B cell (primary cell): ENCODE data around the gene PPP2R5C. TPM values are rescaled to one million over a fixed set of nuclear protein-coding genes. Genes with fewer than 3 reads are reported as not detected.

Experiments used
- ATAC-seq: fragments of 200-7000 bp; cut with Tn5 transposase; one replicate; pipeline ENCODE4 v1.10.0; 2021; ENCODE audit warnings: low read depth, mild to moderate bottlenecking, moderate number of reproducible peaks, moderate library complexity
- CTCF ChIA-PET: fragments of 350-600 bp; sonication (Branson Sonifier 250); formaldehyde crosslinking; loops from one replicate; lab custom pipeline; 2021; ENCODE audit warnings: antibody characterized with exemption, inconsistent platforms; lab: Charles Lee
- POLR2A ChIA-PET: fragments of 350-600 bp; sonication (Branson Sonifier 250); formaldehyde crosslinking; loops from one replicate; lab custom pipeline; 2021; ENCODE audit warnings: antibody characterized with exemption; lab: Charles Lee
- DNase-seq: peaks from one replicate; pipeline ENCODE4 v3.0.0; 2013
- H2AFZ ChIP-seq: 2 replicates; pipeline ENCODE4 v1.6.1; 2012; ENCODE audit warnings: mild to moderate bottlenecking, low read depth, low read length; ENCODE audit not compliant: insufficient read depth, poor library complexity, severe bottlenecking
- H3K27ac ChIP-seq, 2 donors: 1 replicate in 1 of 2; 2 replicates in 1 of 2; pipeline ENCODE4 v1.5.1; 2012 to 2013; ENCODE audit warnings: low read length in 2 of 2, mild to moderate bottlenecking in 2 of 2, moderate library complexity in 1 of 2
- H3K27me3 ChIP-seq, 4 experiments: fragments of 200-600 bp in 1 of 4; sonication (generic) in 1 of 4; replicated peaks in 1 of 4; 1 replicate in 2 of 4; 2 replicates in 2 of 4; pipeline versions ENCODE4 v1.6.1 to v1.7.0; 2013 to 2016; ENCODE audit warnings: low read length in 3 of 4, mild to moderate bottlenecking in 2 of 4, mixed read lengths in 1 of 4, moderate library complexity in 1 of 4; ENCODE audit not compliant: insufficient read depth in 4 of 4, control insufficient read depth in 3 of 4; ENCODE audit errors: control extremely low read depth in 1 of 4
- H3K36me3 ChIP-seq, 2 experiments: replicated peaks in 1 of 2; 1 replicate in 1 of 2; 2 replicates in 1 of 2; pipeline versions ENCODE4 v1.6.1 to v1.7.1; 2013; ENCODE audit warnings: low read length in 1 of 2; ENCODE audit not compliant: insufficient read depth in 2 of 2, control insufficient read depth in 1 of 2; ENCODE audit errors: control extremely low read depth in 1 of 2, extremely low read depth in 1 of 2
- H3K4me1 ChIP-seq, 2 donors: fragments of 200-600 bp in 1 of 2; sonication (generic) in 1 of 2; 1 replicate in 1 of 2; 2 replicates in 1 of 2; pipeline versions ENCODE4 v1.5.1 to v1.6.1; 2013 to 2017; ENCODE audit warnings: low read length in 2 of 2; ENCODE audit not compliant: control insufficient read depth in 2 of 2, insufficient read depth in 2 of 2
- H3K4me2 ChIP-seq: replicated peaks from 2 replicates; pipeline ENCODE3; 2012; ENCODE audit warnings: mild to moderate bottlenecking, low read depth, low read length; ENCODE audit not compliant: poor library complexity, severe bottlenecking
- H3K4me3 ChIP-seq, 5 experiments: fragments of 200-600 bp in 1 of 5; sonication (generic) in 1 of 5; 1 replicate in 3 of 5; 2 replicates in 2 of 5; pipeline versions ENCODE4 v1.5.1 to v1.7.0; 2011 to 2016; ENCODE audit warnings: low read length in 4 of 5, mild to moderate bottlenecking in 4 of 5, low read depth in 2 of 5, control low read depth in 1 of 5, moderate library complexity in 1 of 5; ENCODE audit not compliant: insufficient read depth in 1 of 5; ENCODE audit errors: control extremely low read depth in 1 of 5, extremely low read depth in 1 of 5
- H3K79me2 ChIP-seq: fragments of 200-600 bp; sonication (generic); one replicate; pipeline ENCODE4 v1.6.0; 2016; ENCODE audit warnings: low read length; ENCODE audit not compliant: control insufficient read depth, insufficient read depth
- H3K9ac ChIP-seq: fragments of 200-600 bp; sonication (generic); 2 replicates; pipeline ENCODE4 v1.6.1; 2017; ENCODE audit warnings: mild to moderate bottlenecking, low read length, moderate library complexity
- H3K9me3 ChIP-seq, 3 donors: one replicate each; pipeline versions ENCODE4 v1.6.1 to v1.7.1; 2013; ENCODE audit warnings: low read length in 2 of 3; ENCODE audit not compliant: control insufficient read depth in 2 of 3, insufficient read depth in 1 of 3; ENCODE audit errors: control extremely low read depth in 1 of 3
- H4K20me1 ChIP-seq: 2 replicates; pipeline ENCODE4 v1.6.0; 2012; ENCODE audit warnings: mild to moderate bottlenecking, low read length; ENCODE audit not compliant: insufficient read depth, control insufficient read depth, poor library complexity, severe bottlenecking
- H3K27ac Mint-ChIP-seq: one replicate; pipeline ENCODE4 v1.8.0; 2021; ENCODE audit warnings: mixed read lengths
- H3K27me3 Mint-ChIP-seq: one replicate; pipeline ENCODE4 v1.8.0; 2021; ENCODE audit warnings: mixed read lengths
- H3K4me1 Mint-ChIP-seq: one replicate; pipeline ENCODE4 v1.8.0; 2021; ENCODE audit warnings: mixed read lengths
- H3K4me3 Mint-ChIP-seq: one replicate; pipeline ENCODE4 v1.8.0; 2021; ENCODE audit warnings: mixed read lengths
- H3K9me3 Mint-ChIP-seq: one replicate; pipeline ENCODE4 v1.8.0; 2022; ENCODE audit warnings: mixed read lengths; ENCODE audit not compliant: insufficient read depth
- EZH2 ChIP-seq: IDR thresholded peaks from 2 replicates; pipeline ENCODE4 v1.6.1; 2012; ENCODE audit warnings: borderline replicate concordance, low read depth, mild to moderate bottlenecking, moderate library complexity, low read length; ENCODE audit not compliant: insufficient read depth, poor library complexity, severe bottlenecking
- WGBS: methylation state at CpG from one replicate; pipeline ENCODE4 v1.1.5; 2013; ENCODE audit warnings: missing lambda C conversion rate; ENCODE audit not compliant: insufficient coverage; 5-methylcytosine and 5-hydroxymethylcytosine counted together
- intact Hi-C: fragments of 100-400 bp; cut with micrococcal nuclease; formaldehyde crosslinking; loops from one replicate; pipeline ENCODE4 v1.10.0; 2022
- polyA plus RNA-seq: library from polyadenylated mRNA; depleted of rRNA; stranded (reverse); fragments of >200 nt; gene quantifications from 2 replicates; pipeline ENCODE4 v1.2.3, GENCODE V29; 2012
- total RNA-seq, 2 donors: library from RNA; stranded (reverse); fragments of 120-200 nt in 1 of 2; gene quantifications; 1 replicate in 1 of 2; 2 replicates in 1 of 2; pipeline versions ENCODE4 v1.2.3 to v1.2.4, GENCODE V29; 2013 to 2022
- TF ChIP-seq, protein P1 (sequence below): fragments of 200-600 bp; IDR thresholded peaks from one replicate; pipeline ENCODE4 v1.8.0; 2022; ENCODE audit warnings: antibody characterized with exemption, mild to moderate bottlenecking

The PPP2R5C gene
- total and polyA plus RNA-seq, 2 donors (not counting 1 experiment from before 2014, with no cell fraction given), result 91.7 to 330 TPM

DNA sequence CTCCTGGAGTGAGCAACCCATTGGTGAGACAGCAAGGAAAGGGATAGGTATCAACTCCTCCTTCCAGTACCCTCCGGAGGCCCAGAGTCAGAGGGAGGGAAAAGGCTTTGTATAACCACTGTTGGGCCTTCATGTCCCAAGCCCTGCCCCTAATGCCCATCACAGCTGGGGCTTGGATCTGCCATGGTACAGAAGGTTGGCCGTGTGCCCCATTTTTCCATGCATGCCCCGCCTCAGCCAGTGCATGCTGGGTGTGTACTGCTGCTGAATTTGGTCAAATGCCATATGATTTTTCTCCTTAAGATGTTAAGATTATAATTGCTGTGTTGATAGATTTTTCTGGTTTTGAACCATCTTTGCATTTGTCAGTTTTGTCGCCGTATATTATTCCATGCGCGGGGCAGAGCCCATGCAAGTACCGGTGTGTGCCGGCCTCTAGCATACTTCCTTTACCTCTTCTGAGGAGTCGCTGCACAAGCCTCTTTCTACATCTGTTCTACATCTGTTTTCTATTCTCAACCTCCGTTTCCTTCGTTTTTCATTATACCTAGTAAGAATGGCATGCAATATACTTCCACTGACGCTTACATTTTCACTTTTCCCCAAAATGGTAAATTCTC is 26.6 kb downstream of the PPP2R5C start:
- Histone ChIP-seq H3K27me3 (no peaks in the 10 kb centered on the region), H4K20me1 (peaks cover 6% of the 10 kb centered on the region), H3K36me3 (peaks cover 0 to 3% of the 10 kb centered on the region in 2 experiments), H3K4me1 (peaks cover 5 to 8% of the 10 kb centered on the region in 2 donors), H3K27ac (no peak overlapping the region), H3K4me2 (no peak overlapping the region), H3K9me3 (peaks cover 0 to 3% (median 0%) of the 10 kb centered on the region in 3 donors), H3K4me3 (no peak overlapping the region), H3K79me2 (peaks cover 40% of the 10 kb centered on the region), H3K9ac (no peak overlapping the region), H2AFZ (no peak overlapping the region)
- no peak overlapping the region for H3K27ac Mint-ChIP-seq
- ATAC-seq (no peak), DNase-seq (no peak)
- intact Hi-C loops, result no loop called here
- CTCF ChIA-PET, result interaction anchor here (0.8 kb wide), 1 partner anchor 81 kb away, joined by 3 read pairs; no protein-coding TSS in a partner anchor
- POLR2A ChIA-PET, result interaction anchor here (0.6 to 0.7 kb wide), 2 partner anchors 17 to 30 kb away, joined by 3 to 4 read pairs; no protein-coding TSS in a partner anchor
- TF ChIP-seq EZH2, result no peak
- TF ChIP-seq, protein P1, sequence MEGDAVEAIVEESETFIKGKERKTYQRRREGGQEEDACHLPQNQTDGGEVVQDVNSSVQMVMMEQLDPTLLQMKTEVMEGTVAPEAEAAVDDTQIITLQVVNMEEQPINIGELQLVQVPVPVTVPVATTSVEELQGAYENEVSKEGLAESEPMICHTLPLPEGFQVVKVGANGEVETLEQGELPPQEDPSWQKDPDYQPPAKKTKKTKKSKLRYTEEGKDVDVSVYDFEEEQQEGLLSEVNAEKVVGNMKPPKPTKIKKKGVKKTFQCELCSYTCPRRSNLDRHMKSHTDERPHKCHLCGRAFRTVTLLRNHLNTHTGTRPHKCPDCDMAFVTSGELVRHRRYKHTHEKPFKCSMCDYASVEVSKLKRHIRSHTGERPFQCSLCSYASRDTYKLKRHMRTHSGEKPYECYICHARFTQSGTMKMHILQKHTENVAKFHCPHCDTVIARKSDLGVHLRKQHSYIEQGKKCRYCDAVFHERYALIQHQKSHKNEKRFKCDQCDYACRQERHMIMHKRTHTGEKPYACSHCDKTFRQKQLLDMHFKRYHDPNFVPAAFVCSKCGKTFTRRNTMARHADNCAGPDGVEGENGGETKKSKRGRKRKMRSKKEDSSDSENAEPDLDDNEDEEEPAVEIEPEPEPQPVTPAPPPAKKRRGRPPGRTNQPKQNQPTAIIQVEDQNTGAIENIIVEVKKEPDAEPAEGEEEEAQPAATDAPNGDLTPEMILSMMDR, result no peak
- no peaks in the 10 kb centered on the region for H3K27me3 Mint-ChIP-seq
- no peak overlapping the region for H3K4me3 Mint-ChIP-seq
- H3K9me3 Mint-ChIP-seq, result no peaks in the 10 kb centered on the region
- WGBS, result 99% methylated on average over 7 of the region's 13 CpGs
- H3K4me1 Mint-ChIP-seq, result peaks cover 23% of the 10 kb centered on the region

DNA sequence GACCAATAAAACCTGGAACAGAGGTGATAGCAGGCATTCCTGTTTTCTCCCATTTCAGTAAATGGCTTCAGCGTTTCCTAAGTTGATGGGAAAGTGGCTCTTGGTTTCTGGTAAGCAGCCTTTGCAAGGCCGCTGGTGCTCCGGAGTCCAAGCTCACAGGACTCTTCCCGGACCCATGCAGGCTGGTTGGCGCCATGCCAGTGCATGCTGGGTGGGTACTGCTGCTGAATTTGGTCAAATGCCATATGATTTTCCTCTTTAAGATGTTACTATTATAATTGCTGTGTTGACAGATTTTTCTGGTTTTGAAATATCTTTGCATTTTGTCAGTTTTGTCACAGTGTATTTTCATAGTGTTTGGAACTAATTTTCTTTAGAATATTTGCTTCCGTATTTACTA is 27.7 kb downstream of the PPP2R5C start:
- H3K4me1 ChIP-seq, result peaks cover 5 to 8% of the 10 kb centered on the region in 2 donors
- peaks cover 18% of the 10 kb centered on the region for H3K4me1 Mint-ChIP-seq
- intact Hi-C loops, result no loop called here
- TF ChIP-seq EZH2, result no peak
- TF ChIP-seq, protein P1, result no peak
- H3K27ac Mint-ChIP-seq, result no peak overlapping the region
- no peaks in the 10 kb centered on the region for H3K27me3 ChIP-seq
- no peak overlapping the region for H3K4me3 ChIP-seq
- H3K36me3 ChIP-seq, result peaks cover 0 to 4% of the 10 kb centered on the region in 2 experiments
- H3K4me3 Mint-ChIP-seq, result no peak overlapping the region
- 91% methylated on average over 5 of the region's 6 CpGs for WGBS
- DNase-seq (no peak), ATAC-seq (no peak)
- H3K4me2 ChIP-seq, result no peak overlapping the region
- no peaks in the 10 kb centered on the region for H3K9me3 Mint-ChIP-seq
- no peak overlapping the region for H3K27ac ChIP-seq
- POLR2A ChIA-PET, result no interaction called here
- peaks cover 40% of the 10 kb centered on the region for H3K79me2 ChIP-seq
- H3K9ac ChIP-seq, result no peak overlapping the region
- no peak overlapping the region for H2AFZ ChIP-seq
- H3K9me3 ChIP-seq, result peaks cover 0 to 9% (median 8%) of the 10 kb centered on the region in 3 donors
- no peaks in the 10 kb centered on the region for H3K27me3 Mint-ChIP-seq
- CTCF ChIA-PET, result no interaction called here
- no peaks in the 10 kb centered on the region for H4K20me1 ChIP-seq
